Trophoblast cell (in vitro differentiated cells and primary cell): ENCODE measurements around the gene RGS3.

Experiments
- DNase-seq, 2 donors: peaks; one replicate each; pipeline ENCODE4 v3.0.0-alpha.2; 2016
- H2AFZ ChIP-seq: 2 replicates; pipeline ENCODE4 v1.6.1; 2013; ENCODE audit warnings: low read length, moderate library complexity, mild to moderate bottlenecking; ENCODE audit not compliant: insufficient read depth, poor library complexity
- H2AK5ac ChIP-seq: 2 replicates; pipeline ENCODE4 v1.6.1; 2013; ENCODE audit warnings: mild to moderate bottlenecking, low read length
- H2BK120ac ChIP-seq: 2 replicates; pipeline ENCODE4 v1.6.1; 2013; ENCODE audit warnings: low read length, mild to moderate bottlenecking, moderate library complexity; ENCODE audit not compliant: insufficient read depth, poor library complexity
- H2BK12ac ChIP-seq: 2 replicates; pipeline ENCODE4 v1.6.1; 2013; ENCODE audit warnings: mild to moderate bottlenecking, low read length, moderate library complexity
- H2BK5ac ChIP-seq: 2 replicates; pipeline ENCODE4 v1.6.1; 2013; ENCODE audit warnings: low read length, low read depth, moderate library complexity, mild to moderate bottlenecking; ENCODE audit not compliant: poor library complexity
- H3K14ac ChIP-seq: 2 replicates; pipeline ENCODE4 v1.6.1; 2013; ENCODE audit warnings: mild to moderate bottlenecking, low read length
- H3K18ac ChIP-seq: 2 replicates; pipeline ENCODE4 v1.6.1; 2013; ENCODE audit warnings: mild to moderate bottlenecking, low read length
- H3K23ac ChIP-seq: 2 replicates; pipeline ENCODE4 v1.6.1; 2013; ENCODE audit warnings: low read length
- H3K27ac ChIP-seq: 2 replicates; pipeline ENCODE4 v1.5.1; 2013; ENCODE audit warnings: low read depth, mild to moderate bottlenecking, inconsistent platforms, low read length, moderate library complexity
- H3K27me3 ChIP-seq: 2 replicates; pipeline ENCODE4 v1.6.1; 2013; ENCODE audit warnings: inconsistent platforms, mild to moderate bottlenecking, low read length, moderate library complexity; ENCODE audit not compliant: insufficient read depth
- H3K36me3 ChIP-seq, 2 experiments: 1 replicate in 1 of 2; 2 replicates in 1 of 2; pipeline ENCODE4 v1.6.1; 2013; ENCODE audit warnings: low read length in 2 of 2, mild to moderate bottlenecking in 2 of 2, moderate library complexity in 1 of 2; ENCODE audit not compliant: insufficient read depth in 2 of 2, control insufficient read depth in 1 of 2
- H3K4ac ChIP-seq: 2 replicates; pipeline ENCODE4 v1.6.1; 2013; ENCODE audit warnings: low read depth, mild to moderate bottlenecking, low read length, moderate library complexity
- H3K4me1 ChIP-seq, 2 experiments: 1 replicate in 1 of 2; 2 replicates in 1 of 2; pipeline ENCODE4 v1.6.1; 2013; ENCODE audit warnings: low read length in 2 of 2, mild to moderate bottlenecking in 2 of 2, moderate library complexity in 1 of 2; ENCODE audit not compliant: insufficient read depth in 2 of 2, control insufficient read depth in 1 of 2
- H3K4me2 ChIP-seq: 2 replicates; pipeline ENCODE4 v1.6.1; 2013; ENCODE audit warnings: inconsistent platforms, mild to moderate bottlenecking, low read length, moderate library complexity
- H3K4me3 ChIP-seq: 2 replicates; pipeline ENCODE4 v1.5.1; 2013; ENCODE audit warnings: mild to moderate bottlenecking, low read depth, low read length, inconsistent platforms
- H3K79me1 ChIP-seq: one replicate; pipeline ENCODE4 v1.6.1; 2013; ENCODE audit warnings: low read length
- H3K79me2 ChIP-seq: 2 replicates; pipeline ENCODE4 v1.6.1; 2013; ENCODE audit warnings: low read length, mild to moderate bottlenecking; ENCODE audit not compliant: control insufficient read depth, insufficient read depth, poor library complexity
- H3K9ac ChIP-seq: 2 replicates; pipeline ENCODE4 v1.6.1; 2013; ENCODE audit warnings: mild to moderate bottlenecking, low read length
- H3K9me3 ChIP-seq: 2 replicates; pipeline ENCODE4 v1.6.1; 2013; ENCODE audit warnings: low read depth, mild to moderate bottlenecking, control low read depth, inconsistent platforms, low read length; ENCODE audit not compliant: insufficient read depth
- H4K12ac ChIP-seq: 2 replicates; pipeline ENCODE4 v1.6.1; 2013; ENCODE audit warnings: low read depth, mild to moderate bottlenecking, low read length, moderate library complexity
- H4K8ac ChIP-seq: 2 replicates; pipeline ENCODE4 v1.6.1; 2013; ENCODE audit warnings: low read depth, mild to moderate bottlenecking, low read length, moderate library complexity
- H4K91ac ChIP-seq: one replicate; pipeline ENCODE4 v1.6.1; 2013; ENCODE audit warnings: low read depth, mild to moderate bottlenecking, low read length, moderate library complexity
- WGBS: extraction: QIAGEN DNeasy Blood & Tissue Kit; methylation state at CpG from one replicate; pipeline ENCODE4 v1.1.7; 2013; ENCODE audit warnings: missing lambda C conversion rate; ENCODE audit not compliant: insufficient read length, insufficient coverage; ENCODE audit errors: extremely low coverage; 5-methylcytosine and 5-hydroxymethylcytosine counted together

Gene RGS3

DNA sequence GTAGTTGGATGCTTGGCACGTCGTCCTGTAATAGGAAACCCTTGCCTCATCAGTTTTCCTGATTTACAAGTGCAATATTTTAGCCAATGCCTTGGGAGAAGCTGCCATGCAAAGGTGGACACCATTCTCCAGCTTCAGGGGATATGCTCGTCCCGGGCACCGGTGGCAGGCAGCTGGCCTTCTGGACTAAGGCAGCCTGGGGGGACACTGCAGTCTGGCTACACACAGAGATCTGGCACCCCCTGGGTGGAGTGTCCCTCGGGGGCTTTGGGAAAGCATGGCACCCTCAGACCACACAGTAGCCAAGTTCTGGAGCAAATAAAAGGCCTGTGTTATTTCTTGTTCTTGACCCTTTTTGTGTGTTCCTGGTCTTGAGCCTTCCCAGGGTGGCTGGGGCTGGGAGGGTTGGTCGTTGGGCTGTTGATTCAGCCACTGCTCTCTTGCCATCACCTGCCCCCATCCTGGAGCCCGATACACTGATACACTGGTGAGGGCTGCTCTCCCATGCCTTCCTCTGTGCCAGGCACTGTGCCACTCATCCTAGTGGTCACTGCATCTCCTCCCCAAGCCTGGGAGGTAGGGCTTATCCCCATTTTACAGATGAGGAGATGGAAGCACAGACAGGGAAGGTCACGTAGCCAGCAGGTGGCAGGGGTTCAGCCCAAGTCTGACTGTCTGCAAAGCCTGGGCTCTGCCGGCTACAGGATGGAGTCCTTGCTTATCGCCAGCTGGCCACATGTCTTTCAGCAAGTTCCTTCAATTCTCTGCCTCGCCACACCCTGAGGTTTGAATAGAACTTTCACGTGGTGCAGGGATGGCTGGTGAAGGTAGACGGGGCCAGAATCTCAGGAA lies 134.1 kb downstream of the RGS3 start:
- no peak overlapping the region for H2BK5ac ChIP-seq
- no peak overlapping the region for H4K12ac ChIP-seq
- H3K79me1 ChIP-seq: peaks cover 32% of the 10 kb centered on the region
- no peak overlapping the region for H4K91ac ChIP-seq
- no peak overlapping the region for H2BK12ac ChIP-seq
- H4K8ac ChIP-seq: no peak overlapping the region
- H3K14ac ChIP-seq: no peak overlapping the region
- H3K4me3 ChIP-seq: no peak overlapping the region
- no peak for DNase-seq
- H2AFZ ChIP-seq: no peak overlapping the region
- H3K36me3 ChIP-seq: peaks cover 29 to 38% of the 10 kb centered on the region in 2 experiments
- WGBS: no CpG with 5 or more reads among the region's 14 CpGs
- H3K9ac ChIP-seq: no peak overlapping the region
- H3K4me1 ChIP-seq: peaks cover 48 to 58% of the 10 kb centered on the region in 2 experiments
- peak overlapping the region; percentile 2 for H3K18ac ChIP-seq
- no peak overlapping the region for H3K4ac ChIP-seq
- no peaks in the 10 kb centered on the region for H3K27me3 ChIP-seq
- no peak overlapping the region for H3K27ac ChIP-seq
- no peak overlapping the region for H2AK5ac ChIP-seq
- no peak overlapping the region for H3K4me2 ChIP-seq
- peaks cover 13% of the 10 kb centered on the region for H3K79me2 ChIP-seq
- H3K9me3 ChIP-seq: no peaks in the 10 kb centered on the region
- H3K23ac ChIP-seq: no peak overlapping the region
- no peak overlapping the region for H2BK120ac ChIP-seq

- DNase-seq: no peak
- Histone ChIP-seq H3K9ac (no peak overlapping the region), H3K23ac (no peak overlapping the region), H3K36me3 (peaks cover 29 to 38% of the 10 kb centered on the region in 2 experiments), H3K27me3 (no peaks in the 10 kb centered on the region), H4K12ac (no peak overlapping the region), H3K14ac (no peak overlapping the region), H3K27ac (peak overlapping the region; percentile 22), H3K79me1 (peaks cover 32% of the 10 kb centered on the region), H2BK12ac (peak overlapping the region; percentile 5), H2AK5ac (no peak overlapping the region), H3K4ac (no peak overlapping the region), H4K8ac (no peak overlapping the region), H4K91ac (no peak overlapping the region), H2BK120ac (no peak overlapping the region), H2AFZ (no peak overlapping the region), H3K4me1 (peaks cover 55 to 60% of the 10 kb centered on the region in 2 experiments), H3K79me2 (peaks cover 13% of the 10 kb centered on the region), H3K18ac (no peak overlapping the region), H3K4me2 (no peak overlapping the region), H2BK5ac (no peak overlapping the region), H3K4me3 (no peak overlapping the region), H3K9me3 (no peaks in the 10 kb centered on the region)
- WGBS: no CpG with 5 or more reads among the region's 2 CpGs
These were observed 134.9 kb downstream of the RGS3 start for GRCh38 chr9:113598451-113598850.

DNA sequence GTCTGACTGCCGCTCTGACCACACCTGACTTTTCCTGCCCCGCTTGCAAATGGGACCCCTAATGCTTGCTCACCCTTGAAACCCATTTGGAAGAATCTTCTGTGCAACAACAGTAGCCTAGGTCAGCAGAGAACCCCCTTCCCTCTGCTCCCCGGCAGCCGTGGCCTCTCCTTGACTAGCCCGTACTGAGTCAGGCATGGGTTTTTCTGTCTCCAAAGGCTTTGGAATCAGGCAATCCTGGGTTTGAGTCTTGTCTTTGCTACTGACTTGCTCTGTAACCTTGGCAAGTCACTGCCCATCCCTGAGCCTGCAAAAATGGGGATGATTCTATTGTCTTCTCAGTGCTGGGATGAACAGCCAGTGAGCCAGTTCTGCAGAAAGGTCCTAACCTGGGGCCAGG lies 135.4 kb downstream of the RGS3 start:
- Histone ChIP-seq H3K4me3 (no peak overlapping the region), H4K91ac (no peak overlapping the region), H3K14ac (no peak overlapping the region), H2BK5ac (no peak overlapping the region), H2AFZ (no peak overlapping the region), H3K79me1 (peaks cover 32% of the 10 kb centered on the region), H2AK5ac (no peak overlapping the region), H3K36me3 (peaks cover 29 to 38% of the 10 kb centered on the region in 2 experiments), H3K9me3 (no peaks in the 10 kb centered on the region), H3K9ac (no peak overlapping the region), H3K4me2 (no peak overlapping the region), H3K4ac (no peak overlapping the region), H4K8ac (no peak overlapping the region), H3K23ac (no peak overlapping the region), H2BK12ac (no peak overlapping the region), H3K27me3 (no peaks in the 10 kb centered on the region), H3K79me2 (peaks cover 13% of the 10 kb centered on the region), H3K4me1 (peaks cover 57 to 62% of the 10 kb centered on the region in 2 experiments), H3K18ac (no peak overlapping the region), H3K27ac (peak overlapping the region; percentile 22), H4K12ac (no peak overlapping the region), H2BK120ac (no peak overlapping the region)
- no CpG with 5 or more reads among the region's 5 CpGs for WGBS
- DNase-seq: no peak

- Histone ChIP-seq H2AFZ (no peak overlapping the region), H2AK5ac (peak overlapping the region; percentile 32), H3K4me1 (peaks cover 61 to 62% of the 10 kb centered on the region in 2 experiments), H3K9me3 (no peaks in the 10 kb centered on the region), H4K8ac (peak overlapping the region; percentile 45), H3K14ac (peak overlapping the region; percentile 59), H3K9ac (no peak overlapping the region), H2BK12ac (peak overlapping the region; percentile 61), H3K18ac (peak overlapping the region; percentile 15), H4K91ac (peak overlapping the region; percentile 53), H3K79me1 (peaks cover 26% of the 10 kb centered on the region), H4K12ac (no peak overlapping the region), H2BK120ac (no peak overlapping the region), H3K27ac (peak overlapping the region; percentile 26), H3K27me3 (no peaks in the 10 kb centered on the region), H3K23ac (no peak overlapping the region), H3K79me2 (peaks cover 7% of the 10 kb centered on the region), H3K4me3 (no peak overlapping the region), H2BK5ac (no peak overlapping the region), H3K36me3 (peaks cover 29 to 38% of the 10 kb centered on the region in 2 experiments), H3K4ac (no peak overlapping the region), H3K4me2 (no peak overlapping the region)
- no peak for DNase-seq
- no CpG with 5 or more reads among the region's 5 CpGs for WGBS
These were observed 136.1 kb downstream of the RGS3 start for GRCh38 chr9:113599646-113600022.
